GM18951 (cell line): ENCODE data around the gene NHERF2.

Source experiments
- POLR2A ChIP-seq: IDR thresholded peaks from 4 replicates; pipeline ENCODE4 v1.6.1; 2011; ENCODE audit warnings: mild to moderate bottlenecking; ENCODE audit not compliant: insufficient read length, insufficient read depth; ENCODE audit errors: extremely low read depth
- in situ Hi-C: fragments of 300-500 bp; cut with MboI; formaldehyde crosslinking; loops from one replicate; pipeline ENCODE4 v1.12.0; 2022; ENCODE audit warnings: low sequenced_read_pairs, mixed read lengths, inconsistent platforms; ENCODE audit not compliant: unreplicated experiment

NHERF2 gene

DNA sequence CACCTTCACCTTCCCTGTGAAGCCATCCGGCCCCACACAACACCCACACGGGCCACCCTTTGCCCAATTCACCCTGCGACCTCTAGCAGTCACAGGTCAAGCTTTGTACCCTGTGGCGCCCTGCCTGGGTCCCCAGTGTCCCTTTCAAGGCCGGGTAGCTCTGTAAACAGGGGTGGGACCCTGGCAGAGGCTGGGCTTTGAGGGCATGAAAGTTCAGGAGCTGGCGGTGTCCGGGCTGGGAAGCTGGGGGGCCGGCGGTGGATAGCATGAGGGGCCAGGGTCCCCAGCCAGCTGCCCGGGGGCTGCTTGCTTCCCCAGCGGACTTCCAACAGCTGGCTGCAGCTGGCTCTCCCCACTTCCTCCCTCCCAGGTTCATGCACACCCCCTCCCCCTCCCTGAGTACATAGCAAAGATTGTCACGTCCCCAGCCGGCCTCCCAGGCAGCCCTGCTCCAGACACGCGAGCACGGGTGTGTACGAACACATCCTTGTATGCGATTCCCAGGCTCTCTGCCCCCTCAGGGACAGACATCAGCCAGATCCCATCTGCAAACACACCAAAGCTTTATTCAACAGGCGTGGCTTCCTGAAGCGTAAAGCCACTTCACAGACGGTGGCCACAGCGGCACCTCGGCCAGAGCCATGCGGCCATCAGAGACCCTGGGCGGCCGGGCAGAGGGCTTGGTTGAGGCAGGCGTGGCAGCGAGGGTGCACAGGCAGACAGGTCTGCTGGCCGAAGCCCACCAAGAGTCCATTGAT lies 12.8 kb downstream of the NHERF2 start:
- in situ Hi-C loops, result no loop called here

GRCh38 chr16:2040041-2040786 lies 13.5 kb downstream of the NHERF2 start:
- no peak for TF ChIP-seq POLR2A
- in situ Hi-C loops, result no loop called here

More for the DNA sequence above, 12.8 kb downstream of the NHERF2 start:
- no peak for TF ChIP-seq POLR2A

GRCh38 chr16:2040787-2041522 lies 14.3 kb downstream of the NHERF2 start:
- in situ Hi-C loops, result no loop called here
- no peak for TF ChIP-seq POLR2A

- no peak for TF ChIP-seq POLR2A
- in situ Hi-C loops, result no loop called here
These were observed 15.7 kb downstream of the NHERF2 start for GRCh38 chr16:2042171-2042985.

- in situ Hi-C loops, result no loop called here
- no peak for TF ChIP-seq POLR2A
These were observed 16.4 kb downstream of the NHERF2 start for GRCh38 chr16:2042986-2043666.

GRCh38 chr16:2043667-2044451 lies 17.2 kb downstream of the NHERF2 start:
- TF ChIP-seq POLR2A, result no peak
- in situ Hi-C loops, result no loop called here

- in situ Hi-C loops, result no loop called here
These were observed 17.8 kb downstream of the NHERF2 start for GRCh38 chr16:2044541-2044940.

DNA sequence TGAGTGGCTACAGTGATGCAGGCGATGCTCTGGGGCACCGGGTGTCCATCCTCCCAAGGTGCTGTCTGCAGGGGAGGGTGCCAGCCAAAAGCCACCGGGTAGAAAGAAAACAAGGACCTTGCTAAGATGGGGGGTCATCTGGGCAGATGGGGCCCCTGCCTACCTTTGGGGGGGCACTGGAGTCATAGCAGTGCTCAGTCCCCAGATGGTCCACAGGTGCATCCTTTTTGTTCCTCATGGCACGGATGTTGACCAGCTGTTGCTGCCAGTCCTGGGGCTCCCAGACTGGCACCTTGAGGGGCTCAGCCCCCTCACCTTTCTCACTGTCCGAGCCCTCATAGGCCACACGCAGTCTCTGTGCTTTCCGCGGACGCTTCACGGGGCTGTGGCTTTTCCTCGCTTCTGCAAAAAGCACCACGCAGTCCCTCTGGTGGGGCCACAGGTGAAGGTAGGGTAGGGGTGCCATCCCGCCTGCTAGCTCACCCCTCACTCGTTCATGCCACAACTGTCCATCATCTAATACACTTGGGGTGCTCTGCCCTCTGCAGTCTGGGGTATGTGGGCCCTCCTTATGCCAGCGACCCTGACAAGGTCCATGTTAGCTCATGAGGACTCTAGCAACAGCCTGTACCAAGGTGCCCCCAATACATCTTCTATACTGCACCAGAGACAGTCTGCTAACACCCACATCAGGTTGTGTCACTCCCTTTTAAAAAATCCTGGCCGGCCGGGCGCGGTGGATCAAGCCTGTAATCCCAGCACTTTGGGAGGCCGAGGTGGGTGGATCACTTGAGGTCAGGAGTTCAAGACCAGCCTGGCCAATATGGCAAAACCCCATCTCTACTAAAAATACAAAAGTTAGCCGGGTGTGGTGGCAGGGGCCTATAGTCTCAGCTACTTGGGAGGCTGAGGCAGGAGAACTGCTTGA lies 19.5 kb downstream of the NHERF2 start:
- in situ Hi-C loops, result no loop called here
- TF ChIP-seq POLR2A, result no peak

More at GRCh38 chr16:2044541-2044940, 17.8 kb downstream of the NHERF2 start:
- TF ChIP-seq POLR2A, result no peak

GRCh38 chr16:2046893-2047329 lies 20.2 kb downstream of the NHERF2 start:
- in situ Hi-C loops, result no loop called here
- TF ChIP-seq POLR2A, result no peak

DNA sequence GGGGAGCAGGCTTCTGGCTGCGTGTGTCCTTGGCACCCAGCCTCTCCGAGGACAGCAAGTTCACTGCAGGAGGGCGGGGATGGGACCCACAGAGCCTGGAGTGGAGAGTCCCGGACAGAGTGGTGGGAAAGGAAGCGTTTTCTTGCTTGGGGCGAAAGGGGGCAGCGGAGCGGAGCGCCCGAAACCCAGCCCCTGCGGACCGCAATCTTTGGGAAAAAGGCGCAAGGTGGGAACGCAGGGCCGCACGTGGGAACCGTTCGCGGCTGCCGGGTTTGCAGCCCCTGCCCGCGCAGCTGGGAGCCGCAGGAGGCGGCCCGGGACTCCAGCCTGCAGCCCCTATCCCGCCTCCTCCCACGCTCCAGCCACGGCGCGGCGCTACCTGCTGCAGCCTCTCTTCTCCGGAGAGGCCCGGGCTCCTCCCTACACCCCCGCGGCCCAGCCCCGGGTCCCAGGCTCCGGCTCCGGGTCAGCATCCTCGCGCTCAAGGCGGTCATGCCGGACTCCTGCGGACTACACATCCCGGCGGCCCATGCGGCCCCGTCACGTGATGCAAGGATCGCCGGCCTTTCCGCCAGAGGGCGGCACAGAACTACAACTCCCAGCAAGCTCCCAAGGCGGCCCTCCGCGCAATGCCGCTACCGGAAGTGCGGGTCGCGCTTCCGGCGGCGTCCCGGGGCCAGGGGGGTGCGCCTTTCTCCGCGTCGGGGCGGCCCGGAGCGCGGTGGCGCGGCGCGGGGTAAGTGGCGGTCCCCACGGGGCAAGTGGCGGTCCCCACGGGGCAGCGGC lies 20.8 kb downstream of the NHERF2 start, which contains the start of the genes NTHL1 and TSC2:
NTHL1 (minus strand) TSS at position 505 of the 786 bp plus-strand sequence; CDS start at position 494, 11 bp downstream.
TSC2 (plus strand) TSS at position 656 of the 786 bp plus-strand sequence. CDS start 631 bp downstream, outside the sequence.
- in situ Hi-C loops, result no loop called here
- peak; percentile 89 for TF ChIP-seq POLR2A

- in situ Hi-C loops, result no loop called here
- TF ChIP-seq POLR2A, result no peak
These were observed 21.4 kb downstream of the NHERF2 start for GRCh38 chr16:2048116-2048543.
